Chondrocyte (in vitro differentiated cells): ENCODE data around the gene MEIS1. TPM values are rescaled to one million over a fixed set of nuclear protein-coding genes. Genes with fewer than 3 reads are reported as not detected.
"Not testable (repeated sequence)": the region's sequence is repeated elsewhere in the genome, so short reads cannot be mapped to it uniquely, and the experiment has no call there.

ENCODE experiments used
- DNase-seq: peaks from one replicate; pipeline ENCODE4 v3.0.0; 2021; ENCODE audit warnings: mixed read lengths, low spot score
- H3K27ac Mint-ChIP-seq: one replicate; pipeline ENCODE4 v1.8.0; 2021; ENCODE audit warnings: mild to moderate bottlenecking, moderate library complexity, mixed read lengths; ENCODE audit not compliant: unreplicated experiment
- H3K27me3 Mint-ChIP-seq: 2 replicates; pipeline ENCODE4 v1.8.0; 2021; ENCODE audit warnings: low read depth, mixed read lengths
- H3K36me3 Mint-ChIP-seq: 2 replicates; pipeline ENCODE4 v1.8.0; 2021; ENCODE audit warnings: low read depth, mixed read lengths
- H3K4me1 Mint-ChIP-seq: 2 replicates; pipeline ENCODE4 v1.8.0; 2021; ENCODE audit warnings: low read depth, mild to moderate bottlenecking, mixed read lengths
- H3K4me3 Mint-ChIP-seq: one replicate; pipeline ENCODE4 v1.8.0; 2021; ENCODE audit warnings: mild to moderate bottlenecking, moderate library complexity, mixed read lengths; ENCODE audit not compliant: unreplicated experiment
- H3K9me3 Mint-ChIP-seq: 2 replicates; pipeline ENCODE4 v1.8.0; 2021; ENCODE audit warnings: low read depth, mixed read lengths
- CTCF ChIP-seq: fragments of 200-600 bp; sonication (generic); IDR thresholded peaks from 2 replicates; pipeline ENCODE4 v1.5.0; 2021; ENCODE audit warnings: antibody characterized with exemption, mild to moderate bottlenecking, moderate library complexity
- long read RNA-seq: library from polyadenylated mRNA; stranded (forward); transcript quantifications from one replicate; pipeline ENCODE4 v2.0.0, GENCODE V29; 2021
- total RNA-seq: library from RNA; stranded (reverse); gene quantifications from 3 replicates; pipeline ENCODE4 v1.2.1, GENCODE V29; 2021

MEIS1 gene
- total RNA-seq, result 1.1 to 18.5 TPM (median 16.9 TPM) in 3 replicates
- long read RNA-seq, partial matches to known transcripts, result 4 of 10 reads
- long read RNA-seq, other reads (novel, unspliced or antisense), result 6 of 10 reads

- H3K9me3 Mint-ChIP-seq, result no peaks in the 10 kb centered on the region
Measured at GRCh38 chr2:66434679-66435548, at the start of gene MEIS1. TSS of gene MEIS1 (plus strand) at chr2:66435125. CDS start at chr2:66435857, 732 bp downstream.

GRCh38 chr2:66387016-66387753, 47.7 kb upstream of the MEIS1 start:
- TF ChIP-seq CTCF, result no peak

More at GRCh38 chr2:66434679-66435548, at the start of gene MEIS1:
- peaks cover 2% of the 10 kb centered on the region for H3K36me3 Mint-ChIP-seq
- peak; percentile 92 for DNase-seq
- H3K4me1 Mint-ChIP-seq, result peaks cover 31% of the 10 kb centered on the region
- H3K27me3 Mint-ChIP-seq, result peaks cover 32% of the 10 kb centered on the region
- H3K27ac Mint-ChIP-seq, result peak within 1 kb of the TSS; percentile 99
- H3K4me3 Mint-ChIP-seq, result peak within 1 kb of the TSS; percentile 95
- no peak for TF ChIP-seq CTCF

GRCh38 chr2:66389651-66390131, 45.2 kb upstream of the MEIS1 start:
- DNase-seq, result no peak
- Mint-ChIP-seq H3K36me3 (peaks cover 2% of the 10 kb centered on the region), H3K27me3 (peaks cover 3% of the 10 kb centered on the region), H3K27ac (no peak overlapping the region), H3K4me1 (no peaks in the 10 kb centered on the region), H3K9me3 (peaks cover 2% of the 10 kb centered on the region), H3K4me3 (no peak overlapping the region)
- TF ChIP-seq CTCF, result no peak

More at GRCh38 chr2:66387016-66387753, 47.7 kb upstream of the MEIS1 start:
- no peak for DNase-seq
- Mint-ChIP-seq H3K36me3 (no peaks in the 10 kb centered on the region), H3K4me1 (no peaks in the 10 kb centered on the region), H3K27ac (no peak overlapping the region), H3K27me3 (peaks cover 1% of the 10 kb centered on the region), H3K9me3 (no peaks in the 10 kb centered on the region), H3K4me3 (no peak overlapping the region)

GRCh38 chr2:66390152-66390551, 44.8 kb upstream of the MEIS1 start:
- Mint-ChIP-seq H3K4me3 (no peak overlapping the region), H3K36me3 (peaks cover 2% of the 10 kb centered on the region), H3K27ac (no peak overlapping the region), H3K9me3 (peaks cover 2% of the 10 kb centered on the region), H3K4me1 (no peaks in the 10 kb centered on the region), H3K27me3 (peaks cover 3% of the 10 kb centered on the region)
- no peak for DNase-seq
- TF ChIP-seq CTCF, result no peak

- peaks cover 2% of the 10 kb centered on the region for H3K36me3 Mint-ChIP-seq
- no peak for TF ChIP-seq CTCF
- no peak for DNase-seq
- H3K4me3 Mint-ChIP-seq, result peak overlapping the region; percentile 12
- H3K27me3 Mint-ChIP-seq, result peaks cover 3% of the 10 kb centered on the region
- H3K9me3 Mint-ChIP-seq, result peaks cover 2% of the 10 kb centered on the region
- no peaks in the 10 kb centered on the region for H3K4me1 Mint-ChIP-seq
- H3K27ac Mint-ChIP-seq, result no peak overlapping the region
Measured at GRCh38 chr2:66390811-66391210, 44.1 kb upstream of the MEIS1 start.

GRCh38 chr2:66391240-66391639, 43.7 kb upstream of the MEIS1 start:
- DNase-seq, H3K9me3 Mint-ChIP-seq, H3K4me3 Mint-ChIP-seq, H3K27me3 Mint-ChIP-seq, H3K36me3 Mint-ChIP-seq, H3K4me1 Mint-ChIP-seq, H3K27ac Mint-ChIP-seq: not testable (repeated sequence)
